H9 (cell line): ENCODE measurements around the gene ZNF358. TPM values are rescaled to one million over a fixed set of nuclear protein-coding genes. Genes with fewer than 3 reads are reported as not detected.

Experiments used
- DNase-seq: peaks from one replicate; pipeline ENCODE4 v3.0.0-alpha.2; 2017
- H2AFZ ChIP-seq: one replicate; pipeline ENCODE4 v1.6.1; 2013; ENCODE audit warnings: mild to moderate bottlenecking, low read length, control low read depth, moderate library complexity
- H2AK5ac ChIP-seq: 2 replicates; pipeline ENCODE4 v1.6.1; 2013; ENCODE audit warnings: low read length, control low read depth, mixed read lengths; ENCODE audit not compliant: insufficient read length
- H2BK120ac ChIP-seq: one replicate; pipeline ENCODE4 v1.6.1; 2013; ENCODE audit warnings: low read depth, mild to moderate bottlenecking, low read length, control low read depth, inconsistent platforms; ENCODE audit not compliant: poor library complexity, severe bottlenecking
- H2BK12ac ChIP-seq: 2 replicates; pipeline ENCODE4 v1.6.1; 2013; ENCODE audit warnings: low read length, control low read depth, mixed read lengths, low read depth; ENCODE audit not compliant: insufficient read length
- H2BK15ac ChIP-seq: 2 replicates; pipeline ENCODE4 v1.6.1; 2013; ENCODE audit warnings: low read depth, low read length, control low read depth
- H2BK20ac ChIP-seq: one replicate; pipeline ENCODE4 v1.6.1; 2013; ENCODE audit warnings: low read depth, mild to moderate bottlenecking, low read length, control low read depth, inconsistent platforms; ENCODE audit not compliant: poor library complexity, severe bottlenecking
- H2BK5ac ChIP-seq: 2 replicates; pipeline ENCODE4 v1.6.1; 2013; ENCODE audit warnings: low read length, control low read depth, mixed read lengths; ENCODE audit not compliant: insufficient read length
- H3K14ac ChIP-seq: 2 replicates; pipeline ENCODE4 v1.6.1; 2013; ENCODE audit warnings: low read length, control low read depth; ENCODE audit not compliant: insufficient read depth
- H3K18ac ChIP-seq: 2 replicates; pipeline ENCODE4 v1.6.1; 2013; ENCODE audit warnings: low read depth, mild to moderate bottlenecking, mixed read lengths, low read length, control low read depth; ENCODE audit not compliant: insufficient read length
- H3K23ac ChIP-seq: 2 replicates; pipeline ENCODE4 v1.6.1; 2013; ENCODE audit warnings: low read length, control low read depth, mixed read lengths, low read depth; ENCODE audit not compliant: insufficient read length
- H3K23me2 ChIP-seq: 2 replicates; pipeline ENCODE4 v1.6.1; 2013; ENCODE audit warnings: low read depth, mild to moderate bottlenecking, mixed read lengths, low read length, control low read depth; ENCODE audit not compliant: insufficient read length, poor library complexity, severe bottlenecking
- H3K27ac ChIP-seq: 2 replicates; pipeline ENCODE4 v1.5.1; 2013; ENCODE audit warnings: low read length, control low read depth, mixed read lengths, low read depth; ENCODE audit not compliant: insufficient read length
- H3K27me3 ChIP-seq: 2 replicates; pipeline ENCODE4 v1.6.1; 2013; ENCODE audit warnings: low read length, control low read depth, inconsistent platforms; ENCODE audit not compliant: insufficient read depth
- H3K4ac ChIP-seq: 2 replicates; pipeline ENCODE4 v1.6.1; 2013; ENCODE audit warnings: low read depth, mild to moderate bottlenecking, control low read depth, inconsistent platforms, low read length, moderate library complexity
- H3K4me1 ChIP-seq: 2 replicates; pipeline ENCODE4 v1.6.1; 2013; ENCODE audit warnings: low read length, control low read depth, inconsistent platforms; ENCODE audit not compliant: insufficient read depth
- H3K4me2 ChIP-seq: 2 replicates; pipeline ENCODE4 v1.6.1; 2013; ENCODE audit warnings: low read length, control low read depth, mixed read lengths; ENCODE audit not compliant: insufficient read length, insufficient read depth
- H3K56ac ChIP-seq: 2 replicates; pipeline ENCODE4 v1.6.1; 2013; ENCODE audit warnings: low read depth, mild to moderate bottlenecking, mixed read lengths, low read length, control low read depth; ENCODE audit not compliant: insufficient read length
- H3K79me1 ChIP-seq: 2 replicates; pipeline ENCODE4 v1.6.1; 2013; ENCODE audit warnings: low read depth, mild to moderate bottlenecking, moderate library complexity, low read length, control low read depth, inconsistent platforms; ENCODE audit not compliant: insufficient read depth, poor library complexity, severe bottlenecking
- H3K79me2 ChIP-seq: 2 replicates; pipeline ENCODE4 v1.6.1; 2013; ENCODE audit warnings: low read length, control low read depth, inconsistent platforms; ENCODE audit not compliant: insufficient read depth
- H3K9ac ChIP-seq: 2 replicates; pipeline ENCODE4 v1.6.1; 2013; ENCODE audit warnings: low read length, control low read depth, mixed read lengths; ENCODE audit not compliant: insufficient read length; ENCODE audit errors: extremely low read depth
- H3K9me3 ChIP-seq: one replicate; pipeline ENCODE4 v1.6.1; 2013; ENCODE audit warnings: low read depth, low read length, inconsistent platforms; ENCODE audit not compliant: control insufficient read depth
- H3T11ph ChIP-seq: one replicate; pipeline ENCODE4 v1.6.1; 2013; ENCODE audit warnings: mild to moderate bottlenecking, low read length, control low read depth, inconsistent platforms
- H4K20me1 ChIP-seq: one replicate; pipeline ENCODE4 v1.6.1; 2013; ENCODE audit not compliant: control insufficient read depth, insufficient read length, insufficient read depth
- H4K5ac ChIP-seq: 2 replicates; pipeline ENCODE4 v1.6.1; 2013; ENCODE audit warnings: low read depth, mild to moderate bottlenecking, mixed read lengths, low read length, control low read depth; ENCODE audit not compliant: insufficient read length
- H4K8ac ChIP-seq: replicated peaks from 2 replicates; pipeline ENCODE4 v1.6.1; 2013; ENCODE audit warnings: low read length, control low read depth, mixed read lengths, low read depth; ENCODE audit not compliant: insufficient read length
- H4K91ac ChIP-seq: 2 replicates; pipeline ENCODE4 v1.6.1; 2013; ENCODE audit warnings: low read depth, mild to moderate bottlenecking, moderate library complexity, mixed read lengths, low read length, control low read depth; ENCODE audit not compliant: insufficient read length
- H3K27ac Mint-ChIP-seq, 3 experiments: 2 replicates in 2 of 3; 3 replicates in 1 of 3; pipeline ENCODE4 v1.8.0; 2020 to 2021; ENCODE audit warnings: mixed read lengths in 3 of 3, mild to moderate bottlenecking in 1 of 3, moderate library complexity in 1 of 3
- H3K27me3 Mint-ChIP-seq: 2 replicates; pipeline ENCODE4 v1.8.0; 2021; ENCODE audit warnings: low read depth, mild to moderate bottlenecking, moderate library complexity, mixed read lengths
- H3K36me3 Mint-ChIP-seq, 3 experiments: 2 replicates in 2 of 3; 3 replicates in 1 of 3; pipeline ENCODE4 v1.8.0; 2020 to 2021; ENCODE audit warnings: low read depth in 3 of 3, mixed read lengths in 3 of 3; ENCODE audit not compliant: insufficient read depth in 1 of 3
- H3K4me1 Mint-ChIP-seq, 2 experiments: 2 replicates each; pipeline ENCODE4 v1.8.0; 2020; ENCODE audit warnings: mixed read lengths in 2 of 2
- H3K4me3 Mint-ChIP-seq, 2 experiments: 2 replicates in 1 of 2; 3 replicates in 1 of 2; pipeline ENCODE4 v1.8.0; 2020 to 2021; ENCODE audit warnings: mild to moderate bottlenecking in 2 of 2, mixed read lengths in 2 of 2, moderate library complexity in 1 of 2
- H3K9me3 Mint-ChIP-seq, 2 experiments: 2 replicates in 1 of 2; 3 replicates in 1 of 2; pipeline ENCODE4 v1.8.0; 2020; ENCODE audit warnings: mild to moderate bottlenecking in 2 of 2, mixed read lengths in 2 of 2, moderate library complexity in 1 of 2
- WGBS: extraction: QIAGEN DNeasy Blood & Tissue Kit; methylation state at CpG from one replicate; pipeline ENCODE4 v1.1.7; 2013; ENCODE audit warnings: missing lambda C conversion rate, low lambda C conversion rate, mixed read lengths; ENCODE audit not compliant: insufficient read length; ENCODE audit errors: extremely low coverage; 5-methylcytosine and 5-hydroxymethylcytosine counted together
- total RNA-seq: library from RNA; stranded (reverse); gene quantifications from 2 replicates; pipeline ENCODE4 v1.2.1, GENCODE V29; 2021
- TF ChIP-seq, protein P1 (sequence below): fragments of 200-600 bp; sonication (generic); conservative IDR thresholded peaks from 3 replicates; pipeline ENCODE4 v1.8.0; 2021; ENCODE audit warnings: antibody characterized with exemption, mild to moderate bottlenecking

ZNF358 gene
- total RNA-seq, 1 experiment from 2014 or later = 40.5 TPM

DNA sequence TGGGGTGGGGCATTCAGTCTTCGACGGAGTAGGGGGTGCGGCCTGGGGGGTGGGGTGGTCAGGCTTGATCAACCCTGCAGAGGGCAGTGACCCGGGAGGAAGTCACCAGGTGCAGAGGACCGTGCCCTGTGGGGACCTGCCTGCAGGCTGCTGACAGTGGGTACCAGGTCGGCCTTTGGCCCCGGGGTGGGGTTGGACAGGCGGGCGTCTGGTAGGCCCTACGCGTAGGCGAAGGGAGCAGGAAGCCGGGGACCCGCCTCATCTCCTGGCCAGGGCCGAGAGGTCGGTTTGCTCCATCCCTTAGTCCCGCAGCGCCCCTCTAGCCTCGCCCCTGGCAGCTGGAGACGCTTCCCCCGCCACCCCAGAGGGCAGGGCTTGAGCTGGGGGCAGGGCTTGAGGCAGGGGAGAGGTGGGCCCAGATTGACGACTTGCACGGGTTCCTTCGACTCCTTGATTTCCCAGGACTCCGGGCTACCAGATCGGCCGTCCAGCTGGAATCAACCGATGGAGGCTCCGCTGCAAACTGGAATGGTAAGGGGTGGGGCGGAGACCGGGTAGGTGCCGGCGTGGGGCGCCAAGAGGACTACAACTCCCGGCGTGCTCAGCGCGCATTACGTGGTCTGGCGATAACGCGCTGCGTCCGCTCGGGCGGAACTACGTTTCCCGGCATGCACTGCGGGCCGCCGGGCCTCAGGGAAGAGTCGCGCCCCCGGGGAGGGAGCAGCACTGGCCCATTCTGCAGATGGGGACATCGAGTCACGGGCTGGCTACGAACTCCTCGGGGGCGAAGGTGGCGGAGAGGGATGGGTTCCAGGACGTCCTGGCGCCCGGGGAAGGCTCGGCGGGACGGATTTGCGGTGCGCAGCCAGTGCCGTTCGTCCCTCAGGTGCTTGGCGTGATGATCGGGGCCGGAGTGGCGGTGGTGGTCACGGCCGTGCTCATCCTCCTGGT lies 19.4 kb downstream of the ZNF358 start, which contains the start of gene PNPLA6:
Gene PNPLA6, plus strand, starts transcription at position 671 of the 951 bp plus-strand sequence. Its CDS starts 72 bp downstream, at position 743.
- Histone ChIP-seq H3T11ph (no peak within 1 kb of the TSS), H3K14ac (peak within 1 kb of the TSS; percentile 51; the same call in 1 of the 2 replicates), H2AFZ (no peak within 1 kb of the TSS), H4K8ac (no peak within 1 kb of the TSS), H3K56ac (no peak within 1 kb of the TSS), H3K79me1 (no peaks in the 10 kb centered on the region), H4K91ac (no peak within 1 kb of the TSS), H3K79me2 (no peaks in the 10 kb centered on the region), H3K9me3 (no peaks in the 10 kb centered on the region), H3K23me2 (peaks cover 4% of the 10 kb centered on the region), H4K20me1 (peaks cover under 1% of the 10 kb centered on the region), H4K5ac (no peak within 1 kb of the TSS), H2BK15ac (no peak within 1 kb of the TSS), H3K27ac (no peak within 1 kb of the TSS), H3K4me1 (peaks cover 2% of the 10 kb centered on the region; the same call in 1 of the 2 replicates), H3K9ac (peak within 1 kb of the TSS; percentile 28), H3K23ac (no peak within 1 kb of the TSS), H3K4ac (no peak within 1 kb of the TSS), H3K4me2 (peak within 1 kb of the TSS; percentile 74), H2BK120ac (no peak within 1 kb of the TSS), H2BK20ac (no peak within 1 kb of the TSS), H2AK5ac (no peak within 1 kb of the TSS), H2BK12ac (no peak within 1 kb of the TSS), H3K18ac (peak within 1 kb of the TSS; percentile 53), H2BK5ac (no peak within 1 kb of the TSS), H3K27me3 (no peaks in the 10 kb centered on the region)
- H3K4me3 Mint-ChIP-seq = peak within 1 kb of the TSS; percentile 86 to 97
- DNase-seq = peak; percentile 95
- peaks cover 5 to 6% of the 10 kb centered on the region in 2 experiments for H3K4me1 Mint-ChIP-seq
- no peaks in the 10 kb centered on the region for H3K9me3 Mint-ChIP-seq
- H3K27me3 Mint-ChIP-seq = no peaks in the 10 kb centered on the region
- TF ChIP-seq, protein P1, sequence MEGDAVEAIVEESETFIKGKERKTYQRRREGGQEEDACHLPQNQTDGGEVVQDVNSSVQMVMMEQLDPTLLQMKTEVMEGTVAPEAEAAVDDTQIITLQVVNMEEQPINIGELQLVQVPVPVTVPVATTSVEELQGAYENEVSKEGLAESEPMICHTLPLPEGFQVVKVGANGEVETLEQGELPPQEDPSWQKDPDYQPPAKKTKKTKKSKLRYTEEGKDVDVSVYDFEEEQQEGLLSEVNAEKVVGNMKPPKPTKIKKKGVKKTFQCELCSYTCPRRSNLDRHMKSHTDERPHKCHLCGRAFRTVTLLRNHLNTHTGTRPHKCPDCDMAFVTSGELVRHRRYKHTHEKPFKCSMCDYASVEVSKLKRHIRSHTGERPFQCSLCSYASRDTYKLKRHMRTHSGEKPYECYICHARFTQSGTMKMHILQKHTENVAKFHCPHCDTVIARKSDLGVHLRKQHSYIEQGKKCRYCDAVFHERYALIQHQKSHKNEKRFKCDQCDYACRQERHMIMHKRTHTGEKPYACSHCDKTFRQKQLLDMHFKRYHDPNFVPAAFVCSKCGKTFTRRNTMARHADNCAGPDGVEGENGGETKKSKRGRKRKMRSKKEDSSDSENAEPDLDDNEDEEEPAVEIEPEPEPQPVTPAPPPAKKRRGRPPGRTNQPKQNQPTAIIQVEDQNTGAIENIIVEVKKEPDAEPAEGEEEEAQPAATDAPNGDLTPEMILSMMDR = no peak
- peak within 1 kb of the TSS; percentile 93 to 99 (median 95); a peak in 6 of 7 replicates for H3K27ac Mint-ChIP-seq
- H3K36me3 Mint-ChIP-seq = peaks cover 7 to 22% (median 22%) of the 10 kb centered on the region in 3 experiments; a peak in 6 of 7 replicates
- no CpG with 5 or more reads among the region's 76 CpGs for WGBS
